NCI-H2227 (cell line): Measurements from ENCODE around the gene AQP12A.

Experiments used
- DNase-seq: peaks from one replicate; lab custom pipeline; 2025; ENCODE audit not compliant: unreplicated experiment; lab: John Stamatoyannopoulos, UW

The AQP12A gene

GRCh38 chr2:240720686-240721595 is 29.3 kb downstream of the AQP12A start:
- DNase-seq = no peak

GRCh38 chr2:240721596-240722180 is 30.0 kb downstream of the AQP12A start:
- no peak for DNase-seq

DNA sequence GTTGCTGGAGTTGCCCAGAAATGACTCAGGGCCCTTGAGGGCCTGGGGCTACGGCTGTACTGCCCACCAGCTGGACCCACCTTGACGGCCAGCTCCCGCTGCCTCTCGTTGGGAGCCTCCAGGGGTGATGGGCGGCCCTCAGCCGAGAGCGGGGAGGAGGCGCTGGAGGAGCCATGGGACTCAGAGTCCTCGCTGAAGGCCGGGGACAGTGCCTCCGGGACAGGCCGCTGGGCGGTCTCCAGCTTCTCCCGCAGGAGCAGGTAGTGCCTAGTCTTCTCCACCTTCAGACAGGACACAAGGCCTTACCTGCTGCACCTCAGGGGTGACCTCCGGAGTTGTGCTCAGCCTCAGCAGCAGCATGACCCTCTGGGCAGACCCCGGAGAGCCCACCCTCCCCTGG is 30.7 kb downstream of the AQP12A start:
- no peak for DNase-seq

- DNase-seq = no peak
These were observed 31.4 kb downstream of the AQP12A start for GRCh38 chr2:240722796-240723735.

DNA sequence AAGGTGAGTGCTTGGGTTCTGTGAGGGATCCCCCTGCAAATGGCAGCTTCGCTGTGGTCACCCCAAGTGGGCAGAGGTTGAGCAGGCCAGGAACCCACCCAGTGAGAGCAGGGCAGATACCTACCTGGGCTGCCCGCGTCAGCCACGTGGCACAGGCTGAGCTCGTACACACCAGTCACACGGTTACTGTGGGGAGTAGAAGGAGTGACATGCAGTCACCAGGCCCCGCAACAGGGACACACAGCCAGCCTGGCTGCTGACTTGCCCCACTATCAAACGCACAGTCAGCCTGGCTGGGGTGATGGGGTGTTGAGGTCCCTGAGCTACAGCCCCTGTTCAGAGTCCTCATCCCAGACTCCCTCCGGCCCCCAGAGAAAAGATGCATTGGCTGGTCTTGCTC is 32.2 kb downstream of the AQP12A start:
- DNase-seq = no peak

- no peak for DNase-seq
These were observed 32.8 kb downstream of the AQP12A start for GRCh38 chr2:240724431-240724830.

GRCh38 chr2:240725266-240725665 is 33.6 kb downstream of the AQP12A start:
- no peak for DNase-seq

- no peak for DNase-seq
These were observed 34.0 kb downstream of the AQP12A start for GRCh38 chr2:240725671-240726070.

DNA sequence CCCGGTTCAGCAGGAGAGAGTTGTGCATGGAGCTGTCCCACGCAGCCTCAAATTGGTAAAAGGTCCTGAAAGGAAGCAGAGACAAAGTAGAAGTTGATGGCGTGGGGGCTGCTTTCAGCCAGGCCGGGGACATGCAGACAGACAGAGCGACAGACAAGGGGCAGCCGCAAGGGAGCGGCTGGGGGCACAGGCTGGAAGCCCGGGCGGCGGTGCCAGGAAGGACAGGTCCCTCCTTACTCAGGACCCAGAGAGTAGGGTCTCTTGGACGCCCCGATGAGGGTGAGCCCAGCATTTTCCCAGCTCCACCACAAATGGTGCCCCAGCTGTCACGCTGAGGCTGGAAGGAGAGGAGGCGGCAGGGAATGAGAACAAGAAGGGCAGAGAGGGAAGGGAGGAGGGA is 35.2 kb downstream of the AQP12A start:
- no peak for DNase-seq

DNA sequence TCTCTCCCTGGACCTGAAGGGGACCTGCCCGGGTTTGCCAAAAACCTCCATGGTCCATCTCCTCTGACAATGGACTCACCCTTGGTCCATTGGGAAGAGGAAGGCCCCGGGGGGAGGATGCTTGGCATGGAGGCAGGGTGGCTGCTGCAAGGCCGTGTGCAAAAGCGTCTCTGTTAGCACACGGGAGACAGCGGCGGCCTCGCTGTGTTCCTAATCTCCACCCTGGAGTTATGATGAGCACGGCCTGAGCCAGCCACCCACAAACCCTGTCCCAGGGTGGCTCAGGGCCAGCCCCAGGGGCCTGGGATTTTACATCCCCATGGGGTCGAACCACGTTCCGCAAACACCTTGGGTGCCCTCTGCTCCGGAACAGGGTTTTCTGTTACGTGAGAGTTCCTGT is 35.8 kb downstream of the AQP12A start:
- DNase-seq = no peak

DNA sequence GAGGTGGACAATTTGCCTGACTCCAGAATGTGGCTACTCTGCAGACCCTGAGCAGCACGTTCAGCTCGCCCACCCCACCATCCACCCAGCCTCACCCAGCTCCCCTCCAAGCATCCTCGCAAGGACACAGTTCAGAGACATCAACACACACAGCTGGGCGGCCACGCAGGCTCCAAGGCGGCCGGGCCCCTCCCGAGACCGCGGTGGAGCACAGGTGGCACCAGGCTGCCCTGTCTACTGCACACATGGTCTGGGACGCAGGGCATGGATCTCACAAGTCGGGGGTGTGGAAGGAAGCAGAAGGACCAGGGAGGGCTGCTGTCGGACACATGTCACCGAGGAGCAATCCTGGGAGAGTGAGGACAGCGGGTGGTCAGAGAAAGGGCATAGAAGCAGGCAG is 36.2 kb downstream of the AQP12A start:
- no peak for DNase-seq

DNA sequence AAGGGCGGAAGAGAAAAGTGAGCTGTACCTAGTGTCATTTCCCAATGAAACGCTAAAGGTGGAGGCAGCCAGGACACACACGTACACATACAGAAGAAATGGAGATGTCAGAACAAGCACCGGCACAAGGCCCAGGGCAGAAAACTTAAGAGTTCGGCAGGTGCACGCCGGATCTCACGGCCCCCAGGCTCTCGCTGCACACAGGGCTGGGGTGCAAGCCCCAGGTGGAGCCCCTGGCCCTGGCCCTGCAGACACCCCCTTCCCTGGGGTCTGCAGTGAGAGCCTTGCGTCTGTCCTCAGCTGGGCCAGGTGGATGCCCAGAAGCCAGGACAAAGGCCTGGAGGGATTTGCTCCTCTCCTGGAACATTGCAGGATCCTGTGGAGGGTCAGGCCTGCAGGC is 36.7 kb downstream of the AQP12A start:
- no peak for DNase-seq

- no peak for DNase-seq
These were observed 37.2 kb downstream of the AQP12A start for GRCh38 chr2:240728827-240729226.

GRCh38 chr2:240730501-240731177 is 39.0 kb downstream of the AQP12A start:
- DNase-seq = no peak

DNA sequence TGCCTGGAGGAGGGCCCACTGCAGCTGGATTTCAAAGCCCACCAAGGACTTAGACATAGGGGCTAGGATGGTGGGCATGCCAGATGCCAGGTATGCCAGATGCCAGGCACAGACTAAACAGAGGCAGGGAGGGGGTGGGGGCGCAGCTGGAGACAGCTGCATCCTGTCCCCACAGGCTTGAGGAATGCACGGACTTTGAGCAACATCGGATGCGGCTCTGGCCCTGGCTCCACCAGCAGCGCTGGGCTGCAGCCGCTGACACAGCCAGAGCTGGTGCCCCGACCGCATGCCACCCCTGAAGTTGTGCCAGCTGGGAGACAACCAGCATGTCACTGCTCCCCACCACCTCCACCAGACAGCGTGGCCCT is 39.5 kb downstream of the AQP12A start:
- DNase-seq = no peak

DNA sequence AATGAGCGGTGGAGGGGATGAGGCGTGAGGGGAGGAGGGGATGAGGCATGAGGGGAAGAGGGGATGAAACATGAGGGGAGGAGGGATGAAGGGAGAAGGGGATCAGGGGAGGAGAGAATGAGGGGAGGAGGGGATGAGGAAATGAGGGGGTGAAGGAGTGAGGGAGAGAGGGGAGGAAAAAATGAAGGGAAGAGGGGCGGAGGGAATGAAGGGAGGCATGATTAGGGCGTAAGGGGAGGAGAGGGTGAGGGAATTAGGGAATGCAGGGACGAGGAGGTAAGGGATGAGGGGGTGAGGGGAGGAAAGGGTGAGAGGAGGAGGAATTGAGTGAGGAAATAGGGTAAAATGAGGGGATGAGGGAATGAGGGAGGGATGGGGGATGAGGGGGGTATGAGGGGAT is 40.5 kb downstream of the AQP12A start:
- DNase-seq = no peak

DNA sequence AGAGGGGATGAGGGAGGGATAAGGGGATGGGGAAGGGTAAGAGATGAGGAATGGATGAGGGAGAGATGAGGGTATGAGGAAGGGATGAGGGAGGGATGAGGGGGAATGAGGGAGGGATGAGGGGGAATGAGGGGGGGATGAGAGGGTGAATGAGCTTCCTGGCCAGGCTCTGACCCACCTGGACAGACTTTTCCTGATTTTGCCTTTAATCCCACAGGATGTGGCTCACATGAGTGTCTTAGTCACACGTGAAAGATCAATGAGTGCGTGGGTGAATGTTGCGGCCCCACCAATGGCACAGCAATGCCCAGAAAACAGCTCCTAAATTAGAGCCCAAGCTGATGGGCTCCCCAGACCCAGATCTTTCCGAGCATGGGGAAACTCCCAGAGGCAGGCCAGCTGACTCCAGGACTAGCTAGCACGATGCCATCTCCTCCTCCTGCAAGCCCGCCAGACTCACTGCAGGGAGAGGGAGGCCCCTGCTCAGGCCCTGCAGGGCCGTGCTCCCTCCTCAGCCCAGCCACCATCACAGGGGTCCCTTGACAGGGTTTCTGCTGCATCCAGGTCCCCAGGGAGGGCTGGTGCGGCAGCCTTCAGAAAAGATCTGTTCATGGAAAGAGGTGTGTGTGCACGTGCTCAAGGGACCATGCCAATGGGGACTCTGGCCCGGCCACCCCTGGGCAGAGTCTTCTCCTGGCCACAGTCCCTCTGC is 41.4 kb downstream of the AQP12A start:
- no peak for DNase-seq

GRCh38 chr2:240733803-240734495 is 42.3 kb downstream of the AQP12A start:
- DNase-seq = no peak

DNA sequence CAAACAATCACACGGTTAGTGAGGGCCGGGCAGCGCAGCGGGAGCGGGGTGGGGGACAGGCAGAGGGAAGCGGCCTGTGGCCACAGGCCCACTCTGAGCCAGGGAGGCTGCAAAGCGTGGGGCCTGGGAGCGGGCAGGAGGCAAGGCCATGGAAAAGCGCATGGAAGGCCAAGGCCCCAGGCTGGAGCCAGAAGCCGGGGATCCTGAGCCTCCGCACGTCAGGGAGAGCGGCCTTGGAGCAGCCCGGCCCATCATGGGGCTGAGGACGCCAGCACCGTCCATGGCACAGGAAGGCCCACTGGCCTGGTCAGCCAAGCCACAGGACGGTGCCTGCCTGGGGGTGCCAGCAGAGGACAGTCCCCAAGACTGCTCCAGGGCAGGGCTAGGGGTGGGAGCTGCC is 43.1 kb downstream of the AQP12A start:
- no peak for DNase-seq

DNA sequence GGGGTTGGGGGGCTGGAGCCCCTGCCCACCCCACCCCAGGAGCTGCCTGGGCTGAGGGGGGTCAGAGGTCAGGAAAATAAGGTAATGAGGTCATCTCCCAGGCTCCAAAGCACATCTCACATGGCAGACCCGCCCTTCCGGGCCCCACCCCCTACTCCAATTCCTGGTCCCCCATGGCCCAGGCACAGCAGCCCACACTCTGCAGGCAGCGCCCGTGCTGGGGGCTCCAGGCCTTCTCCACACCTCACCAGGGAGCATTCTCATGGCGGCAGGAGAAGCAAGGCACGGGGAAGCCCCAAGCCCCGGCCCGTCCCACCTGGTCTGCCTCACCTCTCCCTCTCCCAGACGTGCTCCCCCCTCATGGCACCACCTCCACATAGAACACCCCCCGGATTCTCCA is 43.8 kb downstream of the AQP12A start:
- no peak for DNase-seq
